ENCODE data around the gene LMNA. TPM values are rescaled to one million over a fixed set of nuclear protein-coding genes. Genes with fewer than 3 reads are reported as not detected.

Gene LMNA
- total and polyA plus RNA-seq, 4 donors: 60.4 to 160 (median 97.2) TPM

GRCh38 chr1:156134716-156135435, 20.4 kb downstream of the LMNA start:
- H3K36me3 ChIP-seq (ENCODE audit: control insufficient read depth in 4 of 4, insufficient read depth in 3 of 4, low read depth in 1 of 4, low read length in 3 of 4): peaks cover 29 to 69% (median 43%) of the 10 kb centered on the region in 4 donors
- DNase-seq (ENCODE audit: low spot score): no peak
- no peaks in the 10 kb centered on the region for H3K27me3 ChIP-seq (ENCODE audit: control insufficient read depth in 4 of 4, insufficient read depth in 4 of 4, low read length in 3 of 4)
- 95% methylated on average over 18 of the region's 18 CpGs for WGBS
- H3K27ac ChIP-seq (ENCODE audit: low read depth in 1 of 2, low read length in 2 of 2): no peak overlapping the region
- no peak overlapping the region for H3K9ac ChIP-seq (ENCODE audit: low read depth in 1 of 2, low read length in 2 of 2)
- H3K4me3 ChIP-seq (ENCODE audit: low read depth in 1 of 3, low read length in 3 of 3): no peak overlapping the region
- TF ChIP-seq JUND (IDR thresholded peaks at IDR 0.05): no peak
- TF ChIP-seq RAD21 (IDR thresholded peaks at IDR 0.05): no peak
- no peak for TF ChIP-seq EGR1 (IDR thresholded peaks at IDR 0.05; ENCODE audit: low read depth in 2 of 2)
- TF ChIP-seq, protein P1, sequence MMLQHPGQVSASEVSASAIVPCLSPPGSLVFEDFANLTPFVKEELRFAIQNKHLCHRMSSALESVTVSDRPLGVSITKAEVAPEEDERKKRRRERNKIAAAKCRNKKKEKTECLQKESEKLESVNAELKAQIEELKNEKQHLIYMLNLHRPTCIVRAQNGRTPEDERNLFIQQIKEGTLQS (IDR thresholded peaks at IDR 0.05): no peak
- no peak for TF ChIP-seq FOXA1 (IDR thresholded peaks at IDR 0.05)
- no peak for TF ChIP-seq TAF1 (conservative IDR thresholded peaks at IDR 0.05)
- no peak for TF ChIP-seq HNF4G (IDR thresholded peaks at IDR 0.05)
- no peak for TF ChIP-seq HNF4A (conservative IDR thresholded peaks at IDR 0.05)
- no peak for TF ChIP-seq SP1 (IDR thresholded peaks at IDR 0.05)
- TF ChIP-seq MAX (IDR thresholded peaks at IDR 0.05): no peak
- TF ChIP-seq ZBTB33 (IDR thresholded peaks at IDR 0.05): no peak
- no peak for TF ChIP-seq GABPA (IDR thresholded peaks at IDR 0.05 in 1 of 2, conservative IDR thresholded peaks at IDR 0.05 in 1 of 2)
- no peak for TF ChIP-seq RXRA (IDR thresholded peaks at IDR 0.05)
- no peak for TF ChIP-seq FOXA2 (IDR thresholded peaks at IDR 0.05)
- TF ChIP-seq YY1 (IDR thresholded peaks at IDR 0.05): no peak
- TF ChIP-seq CTCF (IDR thresholded peaks at IDR 0.05; ENCODE audit: low read depth, low read length, missing input control): no peak
- TF ChIP-seq, protein P2, sequence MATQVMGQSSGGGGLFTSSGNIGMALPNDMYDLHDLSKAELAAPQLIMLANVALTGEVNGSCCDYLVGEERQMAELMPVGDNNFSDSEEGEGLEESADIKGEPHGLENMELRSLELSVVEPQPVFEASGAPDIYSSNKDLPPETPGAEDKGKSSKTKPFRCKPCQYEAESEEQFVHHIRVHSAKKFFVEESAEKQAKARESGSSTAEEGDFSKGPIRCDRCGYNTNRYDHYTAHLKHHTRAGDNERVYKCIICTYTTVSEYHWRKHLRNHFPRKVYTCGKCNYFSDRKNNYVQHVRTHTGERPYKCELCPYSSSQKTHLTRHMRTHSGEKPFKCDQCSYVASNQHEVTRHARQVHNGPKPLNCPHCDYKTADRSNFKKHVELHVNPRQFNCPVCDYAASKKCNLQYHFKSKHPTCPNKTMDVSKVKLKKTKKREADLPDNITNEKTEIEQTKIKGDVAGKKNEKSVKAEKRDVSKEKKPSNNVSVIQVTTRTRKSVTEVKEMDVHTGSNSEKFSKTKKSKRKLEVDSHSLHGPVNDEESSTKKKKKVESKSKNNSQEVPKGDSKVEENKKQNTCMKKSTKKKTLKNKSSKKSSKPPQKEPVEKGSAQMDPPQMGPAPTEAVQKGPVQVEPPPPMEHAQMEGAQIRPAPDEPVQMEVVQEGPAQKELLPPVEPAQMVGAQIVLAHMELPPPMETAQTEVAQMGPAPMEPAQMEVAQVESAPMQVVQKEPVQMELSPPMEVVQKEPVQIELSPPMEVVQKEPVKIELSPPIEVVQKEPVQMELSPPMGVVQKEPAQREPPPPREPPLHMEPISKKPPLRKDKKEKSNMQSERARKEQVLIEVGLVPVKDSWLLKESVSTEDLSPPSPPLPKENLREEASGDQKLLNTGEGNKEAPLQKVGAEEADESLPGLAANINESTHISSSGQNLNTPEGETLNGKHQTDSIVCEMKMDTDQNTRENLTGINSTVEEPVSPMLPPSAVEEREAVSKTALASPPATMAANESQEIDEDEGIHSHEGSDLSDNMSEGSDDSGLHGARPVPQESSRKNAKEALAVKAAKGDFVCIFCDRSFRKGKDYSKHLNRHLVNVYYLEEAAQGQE (IDR thresholded peaks at IDR 0.05): no peak
- no peak for TF ChIP-seq NR2F2 (IDR thresholded peaks at IDR 0.05)
- peaks cover 0 to 6% (median 3%) of the 10 kb centered on the region in 4 donors for H3K4me1 ChIP-seq (ENCODE audit: control insufficient read depth in 4 of 4, insufficient read depth in 4 of 4, low read length in 3 of 4)
- H3K9me3 ChIP-seq (ENCODE audit: control insufficient read depth in 4 of 4, low read length in 3 of 4): no peaks in the 10 kb centered on the region

Measured in liver (tissue), 9 donors.